Thyroid gland (tissue), 4 donors: Measurements from ENCODE around the gene IGFN1. TPM values are rescaled to one million over a fixed set of nuclear protein-coding genes. Genes with fewer than 3 reads are reported as not detected.

Source experiments
- DNase-seq, 2 donors: peaks; one replicate each; pipeline ENCODE4 v3.0.0-alpha.2; 2019
- H3K27ac ChIP-seq, 3 donors: fragments of 200-600 bp; sonication (generic); 1 replicate in 2 of 3; 2 replicates in 1 of 3; pipeline ENCODE4 v1.5.1; 2016 to 2019; ENCODE audit warnings: mild to moderate bottlenecking in 1 of 3, moderate library complexity in 1 of 3
- H3K27me3 ChIP-seq: fragments of 200-600 bp; sonication (generic); one replicate; pipeline ENCODE4 v1.5.1; 2019
- H3K36me3 ChIP-seq, 2 donors: fragments of 200-600 bp; sonication (generic); one replicate each; pipeline ENCODE4 v1.5.1; 2016 to 2019
- H3K4me1 ChIP-seq, 2 donors: fragments of 200-600 bp; sonication (generic); one replicate each; pipeline ENCODE4 v1.5.1; 2017 to 2019
- H3K4me3 ChIP-seq, 3 donors: fragments of 200-600 bp; sonication (generic); replicated peaks in 1 of 3; 1 replicate in 2 of 3; 2 replicates in 1 of 3; pipeline ENCODE4 v1.5.1; 2016; ENCODE audit warnings: mild to moderate bottlenecking in 1 of 3
- H3K9me3 ChIP-seq: fragments of 200-600 bp; sonication (generic); one replicate; pipeline ENCODE4 v1.5.1; 2017
- POLR2A ChIP-seq, 2 donors: fragments of 450-650 bp; IDR thresholded peaks; one replicate each; pipeline ENCODE4 v1.6.1; 2017; ENCODE audit warnings: antibody characterized with exemption in 2 of 2, mild to moderate bottlenecking in 2 of 2, moderate library complexity in 1 of 2
- WGBS, 2 donors: methylation state at CpG; one replicate each; pipeline ENCODE4 v1.1.5; 2017; 5-methylcytosine and 5-hydroxymethylcytosine counted together
- intact Hi-C: fragments of 100-400 bp; cut with DNase I; formaldehyde crosslinking; loops from one replicate; pipeline ENCODE4 v1.15.1; 2023
- total RNA-seq, 4 donors: library from RNA; depleted of rRNA; stranded (reverse); fragments of >200 nt; gene quantifications; one replicate each; pipeline ENCODE4 v1.2.3, GENCODE V29; 2016
- TF ChIP-seq, protein P1 (sequence below), 6 experiments: fragments of 200-600 bp in 3 of 6; fragments of 450-650 bp in 3 of 6; sonication (generic) in 3 of 6; IDR thresholded peaks; one replicate each; pipeline ENCODE4 v1.5.1; 2016 to 2019; ENCODE audit warnings: antibody characterized with exemption in 6 of 6, mild to moderate bottlenecking in 2 of 6, inconsistent platforms in 1 of 6, moderate library complexity in 1 of 6

IGFN1 gene
- total RNA-seq, 4 donors from 2014 or later: 16.2 to 78.6 (median 33.0) TPM

GRCh38 chr1:201215531-201216357, 25.1 kb downstream of the IGFN1 start:
- no peak for DNase-seq

GRCh38 chr1:201216395-201217085, 25.9 kb downstream of the IGFN1 start:
- Histone ChIP-seq H3K4me3 (no peak overlapping the region), H3K36me3 (no peaks in the 10 kb centered on the region), H3K27me3 (no peaks in the 10 kb centered on the region), H3K9me3 (no peaks in the 10 kb centered on the region), H3K4me1 (no peaks in the 10 kb centered on the region), H3K27ac (no peak overlapping the region)
- TF ChIP-seq, protein P1, sequence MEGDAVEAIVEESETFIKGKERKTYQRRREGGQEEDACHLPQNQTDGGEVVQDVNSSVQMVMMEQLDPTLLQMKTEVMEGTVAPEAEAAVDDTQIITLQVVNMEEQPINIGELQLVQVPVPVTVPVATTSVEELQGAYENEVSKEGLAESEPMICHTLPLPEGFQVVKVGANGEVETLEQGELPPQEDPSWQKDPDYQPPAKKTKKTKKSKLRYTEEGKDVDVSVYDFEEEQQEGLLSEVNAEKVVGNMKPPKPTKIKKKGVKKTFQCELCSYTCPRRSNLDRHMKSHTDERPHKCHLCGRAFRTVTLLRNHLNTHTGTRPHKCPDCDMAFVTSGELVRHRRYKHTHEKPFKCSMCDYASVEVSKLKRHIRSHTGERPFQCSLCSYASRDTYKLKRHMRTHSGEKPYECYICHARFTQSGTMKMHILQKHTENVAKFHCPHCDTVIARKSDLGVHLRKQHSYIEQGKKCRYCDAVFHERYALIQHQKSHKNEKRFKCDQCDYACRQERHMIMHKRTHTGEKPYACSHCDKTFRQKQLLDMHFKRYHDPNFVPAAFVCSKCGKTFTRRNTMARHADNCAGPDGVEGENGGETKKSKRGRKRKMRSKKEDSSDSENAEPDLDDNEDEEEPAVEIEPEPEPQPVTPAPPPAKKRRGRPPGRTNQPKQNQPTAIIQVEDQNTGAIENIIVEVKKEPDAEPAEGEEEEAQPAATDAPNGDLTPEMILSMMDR (IDR thresholded peaks at IDR 0.05): no peak
- no peak for TF ChIP-seq POLR2A (IDR thresholded peaks at IDR 0.05)
- no peak for DNase-seq
- intact Hi-C loops: loop anchor here (10.0 kb wide), 1 partner anchor 242 kb away; no protein-coding TSS in a partner anchor
- WGBS, 2 donors: 80 to 81% methylated on average over 14 to 15 of the region's 20 CpGs

More at GRCh38 chr1:201215531-201216357, 25.1 kb downstream of the IGFN1 start:
- Histone ChIP-seq H3K27ac (no peak overlapping the region), H3K36me3 (no peaks in the 10 kb centered on the region), H3K4me1 (no peaks in the 10 kb centered on the region), H3K4me3 (no peak overlapping the region), H3K27me3 (no peaks in the 10 kb centered on the region), H3K9me3 (no peaks in the 10 kb centered on the region)
- 86 to 97% methylated on average over 3 to 8 of the region's 12 CpGs for WGBS, 2 donors
- intact Hi-C loops: loop anchor here (10.0 kb wide), 1 partner anchor 241 kb away; no protein-coding TSS in a partner anchor
- TF ChIP-seq, protein P1 (IDR thresholded peaks at IDR 0.05): no peak
- no peak for TF ChIP-seq POLR2A (IDR thresholded peaks at IDR 0.05)

- TF ChIP-seq POLR2A (IDR thresholded peaks at IDR 0.05): no peak
- TF ChIP-seq, protein P1 (IDR thresholded peaks at IDR 0.05): no peak
- no peaks in the 10 kb centered on the region for H3K36me3 ChIP-seq
- H3K4me1 ChIP-seq: no peaks in the 10 kb centered on the region
- WGBS, 2 donors: 90 to 98% methylated on average over 12 of the region's 14 CpGs
- intact Hi-C loops: loop anchor here (10.0 kb wide), 1 partner anchor 242 kb away; no protein-coding TSS in a partner anchor
- no peak for DNase-seq
- H3K4me3 ChIP-seq: no peak overlapping the region
- no peaks in the 10 kb centered on the region for H3K9me3 ChIP-seq
- H3K27ac ChIP-seq: no peak overlapping the region
- H3K27me3 ChIP-seq: no peaks in the 10 kb centered on the region
Observed at GRCh38 chr1:201217146-201217545, 26.5 kb downstream of the IGFN1 start.

GRCh38 chr1:201217851-201218250, 27.2 kb downstream of the IGFN1 start:
- TF ChIP-seq, protein P1 (IDR thresholded peaks at IDR 0.05): no peak
- TF ChIP-seq POLR2A (IDR thresholded peaks at IDR 0.05): no peak
- 94 to 97% methylated on average over 3 of the region's 3 CpGs for WGBS, 2 donors
- no peak overlapping the region for H3K27ac ChIP-seq

More at GRCh38 chr1:201217851-201218250, 27.2 kb downstream of the IGFN1 start:
- H3K4me3 ChIP-seq: no peak overlapping the region
- intact Hi-C loops: loop anchor here (10.0 kb wide), 1 partner anchor 243 kb away; no protein-coding TSS in a partner anchor
- no peaks in the 10 kb centered on the region for H3K27me3 ChIP-seq
- H3K4me1 ChIP-seq: no peaks in the 10 kb centered on the region
- no peaks in the 10 kb centered on the region for H3K36me3 ChIP-seq
- H3K9me3 ChIP-seq: no peaks in the 10 kb centered on the region
- DNase-seq: no peak
